OCI-LY7 (cell line): ENCODE data around the gene CGAS. TPM values are rescaled to one million over a fixed set of nuclear protein-coding genes. Genes with fewer than 3 reads are reported as not detected.
"Not testable (repeated sequence)": the region's sequence is repeated elsewhere in the genome, so short reads cannot be mapped to it uniquely, and the experiment has no call there.

Source experiments
- BruUV-seq: library from RNA; stranded (reverse); fragments of 400-500 nt; replicated peaks from 2 replicates; lab custom pipeline; 2021; lab: Mats Ljungman, UMichigan
- CTCF ChIA-PET: fragments of 300-600 bp; sonication (Branson Sonifier 250); formaldehyde crosslinking; loops from one replicate; lab custom pipeline; 2022; ENCODE audit warnings: antibody characterized with exemption; ENCODE audit not compliant: unreplicated experiment; lab: Charles Lee
- POLR2A ChIA-PET: fragments of 300-600 bp; sonication (Branson Sonifier 250); formaldehyde crosslinking; loops from one replicate; lab custom pipeline; 2022; ENCODE audit warnings: antibody characterized with exemption; lab: Charles Lee
- DNase-seq: peaks from one replicate; pipeline ENCODE4 v3.0.0-alpha.2; 2015; ENCODE audit warnings: low spot score
- H2AFZ ChIP-seq: fragments of 200-600 bp; sonication (generic), shearing (Covaris generic); 2 replicates; pipeline ENCODE4 v1.6.1; 2014; ENCODE audit warnings: mild to moderate bottlenecking, antibody characterized with exemption, low read length, moderate library complexity
- H3K27ac ChIP-seq: fragments of 200-600 bp; sonication (generic); 2 replicates; pipeline ENCODE4 v1.5.1; 2014; ENCODE audit warnings: mixed run types, low read depth, mild to moderate bottlenecking, moderate library complexity, low read length, inconsistent platforms; ENCODE audit not compliant: poor library complexity, severe bottlenecking
- H3K36me3 ChIP-seq: fragments of 200-600 bp; sonication (generic); 2 replicates; pipeline ENCODE4 v1.6.1; 2014; ENCODE audit warnings: mild to moderate bottlenecking, antibody characterized with exemption, low read length, moderate library complexity, mixed read lengths; ENCODE audit not compliant: insufficient read depth
- H3K4me1 ChIP-seq: fragments of 200-600 bp; sonication (generic); 2 replicates; pipeline ENCODE4 v1.5.1; 2014; ENCODE audit warnings: mild to moderate bottlenecking, low read length; ENCODE audit not compliant: insufficient read depth, poor library complexity, severe bottlenecking
- H3K4me2 ChIP-seq: fragments of 200-600 bp; sonication (generic); 2 replicates; pipeline ENCODE4 v1.6.1; 2014; ENCODE audit warnings: mild to moderate bottlenecking, low read length
- H3K4me3 ChIP-seq: fragments of 200-600 bp; sonication (generic); 2 replicates; pipeline ENCODE4 v1.5.1; 2014; ENCODE audit warnings: mild to moderate bottlenecking, low read depth, low read length; ENCODE audit not compliant: poor library complexity, severe bottlenecking
- H3K79me2 ChIP-seq: fragments of 200-600 bp; sonication (generic); 2 replicates; pipeline ENCODE4 v1.6.1; 2016; ENCODE audit warnings: low read depth, mild to moderate bottlenecking, low read length, moderate library complexity, mixed read lengths; ENCODE audit not compliant: insufficient read depth
- H3K9me2 ChIP-seq: fragments of 200-600 bp; sonication (generic); 2 replicates; pipeline ENCODE4 v1.6.1; 2016; ENCODE audit warnings: mild to moderate bottlenecking, low read length, mixed read lengths; ENCODE audit not compliant: insufficient read depth
- H3K9me3 ChIP-seq: fragments of 200-600 bp; sonication (generic); 2 replicates; pipeline ENCODE4 v1.6.1; 2014; ENCODE audit warnings: mild to moderate bottlenecking, mixed run types, low read length, mixed read lengths
- H4K20me1 ChIP-seq: fragments of 200-600 bp; sonication (generic); 2 replicates; pipeline ENCODE4 v1.6.1; 2014; ENCODE audit warnings: mild to moderate bottlenecking, antibody characterized with exemption, low read length, moderate library complexity, mixed read lengths; ENCODE audit not compliant: insufficient read depth
- EZH2phosphoT487 ChIP-seq: fragments of 200-600 bp; sonication (generic); IDR thresholded peaks from 2 replicates; pipeline ENCODE4 v1.6.1; 2018; ENCODE audit warnings: low read depth, borderline replicate concordance, mild to moderate bottlenecking, mixed run types, antibody characterized with exemption, low read length, moderate library complexity, mixed read lengths
- intact Hi-C: fragments of 100-400 bp; cut with micrococcal nuclease; formaldehyde crosslinking; loops from one replicate; pipeline ENCODE4 v1.10.0; 2022; ENCODE audit not compliant: unreplicated experiment
- total RNA-seq, 2 experiments: library from RNA; depleted of rRNA in 1 of 2; stranded (reverse); fragments of >200 nt in 1 of 2; shearing (Covaris generic) in 1 of 2; gene quantifications; 2 replicates each; pipeline ENCODE4 v1.2.3, GENCODE V29; 2014 to 2022
- TF ChIP-seq, protein P1 (sequence below): fragments of 200-600 bp; sonication (generic); conservative IDR thresholded peaks from 2 replicates; pipeline ENCODE4 v1.5.1; 2014; ENCODE audit warnings: mild to moderate bottlenecking, antibody characterized with exemption, low read length, moderate library complexity, mixed read lengths

Gene CGAS
- total RNA-seq, 2 experiments from 2014 or later: 0.40 to 1.3 TPM

DNA sequence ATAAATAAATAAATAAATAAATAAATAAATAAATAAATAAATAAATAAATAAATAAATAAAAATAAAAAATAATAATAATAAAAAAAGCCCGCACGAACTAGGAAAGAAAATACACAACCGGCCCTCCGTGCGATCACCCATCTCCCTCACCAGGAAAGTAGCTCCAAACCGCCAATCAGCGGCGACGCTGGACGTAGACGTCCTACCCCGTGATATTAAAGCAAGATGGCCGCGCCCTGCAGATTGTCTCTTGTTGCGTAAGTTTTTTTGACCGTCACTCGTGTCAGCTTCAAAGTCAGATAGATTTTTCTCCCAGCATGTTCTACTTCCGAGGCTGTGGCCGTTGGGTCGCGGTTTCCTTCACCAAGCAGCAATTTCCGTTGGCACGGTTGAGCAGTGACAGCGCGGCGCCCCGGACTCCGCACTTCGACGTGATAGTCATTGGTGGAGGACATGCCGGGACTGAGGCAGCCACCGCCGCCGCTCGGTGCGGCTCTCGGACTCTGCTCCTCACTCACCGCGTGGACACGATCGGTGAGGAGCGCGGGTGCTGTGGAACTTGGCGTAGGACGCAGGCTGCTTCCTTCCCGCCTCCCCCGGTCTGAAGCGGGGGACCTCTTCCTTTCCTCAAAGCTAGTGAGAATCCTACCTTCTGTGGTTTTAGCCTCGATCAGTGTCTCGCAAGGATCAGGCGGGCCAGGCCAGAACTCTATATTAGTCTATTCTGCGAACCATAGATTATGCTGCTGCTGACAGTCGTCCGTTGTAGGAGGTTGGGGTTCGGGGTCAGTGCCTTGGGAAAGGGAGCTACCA is 9.6 kb upstream of the CGAS start, which contains the start of gene MTO1:
Gene MTO1 (plus strand): TSS at position 201 of the 814 bp plus-strand sequence. CDS start 118 bp downstream, at position 319.
- H3K9me2 ChIP-seq: no peaks in the 10 kb centered on the region
- no peaks in the 10 kb centered on the region for H4K20me1 ChIP-seq
- CTCF ChIA-PET: interaction anchor here (1.0 kb wide), 1 partner anchor 10 kb away, joined by 6 read pairs; no protein-coding TSS in a partner anchor
- peak within 1 kb of the TSS; percentile 91 for H3K4me2 ChIP-seq
- peak within 1 kb of the TSS; percentile 80 for H2AFZ ChIP-seq
- H3K27ac ChIP-seq: peak within 1 kb of the TSS; percentile 99
- peaks cover 47% of the 10 kb centered on the region for H3K79me2 ChIP-seq
- DNase-seq: peak; percentile 95
- H3K4me1 ChIP-seq: peaks cover 32% of the 10 kb centered on the region
- TSS peak; percentile 84 for BruUV-seq
- H3K4me3 ChIP-seq: peak within 1 kb of the TSS; percentile 99
- peaks cover 37% of the 10 kb centered on the region for H3K36me3 ChIP-seq
- H3K9me3 ChIP-seq: peaks cover 13% of the 10 kb centered on the region
- POLR2A ChIA-PET: interaction anchor here (0.6 to 4.6 kb wide), 25 partner anchors 10 to 840 kb away, joined by 3 to 62 read pairs (median 4); partner anchors contain the start of genes CGAS, EEF1A1 and KCNQ5
- intact Hi-C loops: loop anchor here (1.0 to 5.0 kb wide), 3 partner anchors 10 to 839 kb away; partner anchors contain the start of gene KCNQ5
- TF ChIP-seq EZH2phosphoT487: no peak
- TF ChIP-seq, protein P1, sequence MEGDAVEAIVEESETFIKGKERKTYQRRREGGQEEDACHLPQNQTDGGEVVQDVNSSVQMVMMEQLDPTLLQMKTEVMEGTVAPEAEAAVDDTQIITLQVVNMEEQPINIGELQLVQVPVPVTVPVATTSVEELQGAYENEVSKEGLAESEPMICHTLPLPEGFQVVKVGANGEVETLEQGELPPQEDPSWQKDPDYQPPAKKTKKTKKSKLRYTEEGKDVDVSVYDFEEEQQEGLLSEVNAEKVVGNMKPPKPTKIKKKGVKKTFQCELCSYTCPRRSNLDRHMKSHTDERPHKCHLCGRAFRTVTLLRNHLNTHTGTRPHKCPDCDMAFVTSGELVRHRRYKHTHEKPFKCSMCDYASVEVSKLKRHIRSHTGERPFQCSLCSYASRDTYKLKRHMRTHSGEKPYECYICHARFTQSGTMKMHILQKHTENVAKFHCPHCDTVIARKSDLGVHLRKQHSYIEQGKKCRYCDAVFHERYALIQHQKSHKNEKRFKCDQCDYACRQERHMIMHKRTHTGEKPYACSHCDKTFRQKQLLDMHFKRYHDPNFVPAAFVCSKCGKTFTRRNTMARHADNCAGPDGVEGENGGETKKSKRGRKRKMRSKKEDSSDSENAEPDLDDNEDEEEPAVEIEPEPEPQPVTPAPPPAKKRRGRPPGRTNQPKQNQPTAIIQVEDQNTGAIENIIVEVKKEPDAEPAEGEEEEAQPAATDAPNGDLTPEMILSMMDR: no peak

DNA sequence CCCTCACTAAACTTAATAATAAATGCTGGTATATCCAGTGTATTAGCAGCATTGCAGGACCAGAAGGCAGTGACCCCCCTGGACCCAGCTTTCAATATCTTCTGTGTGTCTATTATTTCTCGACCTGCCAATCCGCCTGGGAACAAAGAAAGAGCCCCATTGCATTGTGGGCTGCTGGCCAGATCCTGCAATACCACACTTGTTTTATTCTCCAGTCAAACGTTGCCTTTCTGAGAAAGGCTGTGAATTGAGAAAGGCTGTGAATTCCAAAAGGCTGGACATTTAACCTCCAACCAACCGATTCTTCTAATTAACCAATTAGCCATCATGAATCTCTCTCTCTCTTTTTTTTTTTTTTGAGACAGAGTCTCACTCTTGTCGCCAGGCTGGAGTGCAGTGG is 8.0 kb upstream of the CGAS start:
- H3K9me3 ChIP-seq: peaks cover 13% of the 10 kb centered on the region
- peaks cover 32% of the 10 kb centered on the region for H3K4me1 ChIP-seq
- no peak for DNase-seq
- H3K36me3 ChIP-seq: peaks cover 21% of the 10 kb centered on the region
- BruUV-seq: no TSS peak
- POLR2A ChIA-PET: interaction anchor here (0.6 to 4.6 kb wide), 4 partner anchors 12 to 949 kb away, joined by 3 to 62 read pairs (median 4); no protein-coding TSS in a partner anchor
- CTCF ChIA-PET: no interaction called here
- H3K27ac ChIP-seq: peak overlapping the region; percentile 99
- no peaks in the 10 kb centered on the region for H3K9me2 ChIP-seq
- H4K20me1 ChIP-seq: no peaks in the 10 kb centered on the region
- H3K4me2 ChIP-seq: peak overlapping the region; percentile 91; the same call in 1 of the 2 replicates
- no peak overlapping the region for H2AFZ ChIP-seq
- TF ChIP-seq, protein P1: no peak
- TF ChIP-seq EZH2phosphoT487: no peak
- intact Hi-C loops: loop anchor here (5.0 kb wide), 2 partner anchors 153 to 838 kb away; partner anchors contain the start of gene KCNQ5
- peaks cover 33% of the 10 kb centered on the region for H3K79me2 ChIP-seq
- no peak overlapping the region for H3K4me3 ChIP-seq

DNA sequence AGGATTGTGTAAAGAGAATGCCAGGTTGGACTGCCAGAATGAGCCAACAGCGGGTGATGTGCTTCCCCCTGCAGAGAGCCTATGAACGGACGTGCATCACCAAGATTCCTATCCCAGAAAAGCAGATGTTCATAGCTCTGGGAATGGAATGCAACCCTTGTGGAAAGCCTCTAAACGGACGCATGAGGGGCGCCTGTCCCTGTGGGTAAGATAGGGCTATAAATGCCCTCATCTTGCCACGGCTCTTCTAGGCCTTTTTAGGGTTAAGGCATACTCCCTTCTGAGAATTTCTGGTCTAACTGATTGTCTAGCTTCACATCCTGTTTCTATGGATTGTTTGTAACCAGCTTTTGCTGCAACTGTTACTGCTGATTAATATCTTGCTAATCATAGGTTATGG is 7.4 kb upstream of the CGAS start:
- CTCF ChIA-PET, BruUV-seq, H3K4me3 ChIP-seq, H2AFZ ChIP-seq, DNase-seq, H4K20me1 ChIP-seq, intact Hi-C loops, H3K9me2 ChIP-seq, H3K27ac ChIP-seq: not testable (repeated sequence)
- Histone ChIP-seq H3K9me3 (peaks cover 13% of the 10 kb centered on the region), H3K79me2 (peaks cover 27% of the 10 kb centered on the region), H3K36me3 (peaks cover 15% of the 10 kb centered on the region), H3K4me2 (peak overlapping the region; percentile 22; the same call in 1 of the 2 replicates), H3K4me1 (peaks cover 32% of the 10 kb centered on the region)
- POLR2A ChIA-PET: interaction anchor here (4.6 kb wide), 1 partner anchor 12 kb away, joined by 62 read pairs; no protein-coding TSS in a partner anchor
